ENCODE data around the gene VMAC. TPM values are rescaled to one million over a fixed set of nuclear protein-coding genes. Genes with fewer than 3 reads are reported as not detected.

VMAC gene, protein sequence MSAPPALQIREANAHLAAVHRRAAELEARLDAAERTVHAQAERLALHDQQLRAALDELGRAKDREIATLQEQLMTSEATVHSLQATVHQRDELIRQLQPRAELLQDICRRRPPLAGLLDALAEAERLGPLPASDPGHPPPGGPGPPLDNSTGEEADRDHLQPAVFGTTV
- 2.5 and 5.4 TPM in 2 replicates for total RNA-seq

DNA sequence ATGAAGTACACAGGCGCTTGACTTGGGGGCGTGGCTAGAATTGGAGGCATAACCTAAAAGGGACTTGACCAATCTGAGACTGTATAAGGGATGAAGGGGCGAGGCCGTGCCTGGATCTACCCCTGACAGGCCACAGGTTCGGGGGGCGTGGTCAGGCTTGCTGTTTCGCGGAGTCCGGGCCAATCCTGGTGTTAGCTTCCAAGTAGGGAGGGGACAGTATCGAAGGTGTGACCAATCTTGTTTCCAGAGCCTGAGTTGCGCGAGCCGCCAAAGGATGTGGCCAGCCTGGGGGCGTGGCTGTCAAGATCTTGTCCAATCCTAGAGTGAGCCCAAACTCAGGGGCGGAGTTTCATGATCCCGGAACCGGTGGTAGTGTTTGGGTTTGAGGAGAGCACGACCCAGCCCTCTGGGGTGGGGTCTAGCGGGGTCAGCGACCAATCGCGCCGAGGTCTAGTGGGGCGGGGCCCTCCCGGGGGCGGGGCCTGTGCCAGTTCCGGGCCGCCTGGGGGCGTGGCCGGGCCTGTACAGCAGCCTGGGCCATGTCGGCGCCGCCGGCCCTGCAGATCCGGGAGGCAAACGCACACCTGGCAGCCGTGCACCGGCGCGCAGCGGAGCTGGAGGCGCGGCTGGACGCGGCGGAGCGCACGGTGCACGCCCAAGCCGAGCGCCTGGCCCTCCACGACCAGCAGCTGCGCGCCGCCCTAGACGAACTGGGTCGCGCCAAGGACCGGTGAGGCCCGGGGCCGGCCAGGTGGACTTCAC lies at the start of gene VMAC:
Gene VMAC, plus strand, starts transcription at position 521 of the 762 bp plus-strand sequence. Its CDS starts 19 bp downstream, at position 540.

DNA sequence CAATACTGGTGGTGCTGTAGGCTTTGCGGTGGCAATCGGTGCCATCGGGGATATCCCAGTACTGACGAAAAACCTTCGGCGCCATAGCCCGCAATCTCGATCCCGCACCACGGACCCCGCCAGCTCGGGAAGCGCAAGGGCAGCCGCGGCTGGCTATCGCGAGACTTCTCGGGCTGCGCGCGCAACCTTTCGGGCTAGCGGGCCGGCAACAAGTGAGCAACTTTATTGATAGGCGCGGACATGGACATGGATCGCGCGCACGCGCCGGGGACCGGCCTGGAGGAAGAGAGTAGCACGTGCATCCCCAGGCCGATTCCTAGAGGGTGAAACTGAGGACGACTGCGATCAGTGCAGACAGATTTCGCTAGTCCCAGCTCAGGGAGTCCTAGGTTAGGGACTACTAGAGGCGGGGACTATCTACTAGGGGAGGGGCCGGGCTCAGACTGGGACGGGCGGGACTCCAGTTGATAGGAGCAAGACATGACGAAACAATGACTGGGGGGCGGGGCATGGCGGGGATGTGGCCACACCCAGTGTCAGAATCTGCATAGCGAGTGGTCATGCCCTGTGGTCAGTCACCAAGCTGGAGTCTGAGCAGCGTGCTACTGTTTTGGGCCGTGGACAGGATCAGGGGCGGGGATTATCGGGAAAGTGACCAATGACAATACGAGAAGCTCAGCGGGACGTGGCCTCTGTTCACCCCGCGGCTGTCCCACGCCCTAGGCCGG lies 884 bp upstream of the VMAC start, which contains the start of gene NDUFA11:
Gene NDUFA11, minus strand, starts transcription at position 167 of the 728 bp plus-strand sequence. Its CDS starts 82 bp downstream, at position 85.

DNA sequence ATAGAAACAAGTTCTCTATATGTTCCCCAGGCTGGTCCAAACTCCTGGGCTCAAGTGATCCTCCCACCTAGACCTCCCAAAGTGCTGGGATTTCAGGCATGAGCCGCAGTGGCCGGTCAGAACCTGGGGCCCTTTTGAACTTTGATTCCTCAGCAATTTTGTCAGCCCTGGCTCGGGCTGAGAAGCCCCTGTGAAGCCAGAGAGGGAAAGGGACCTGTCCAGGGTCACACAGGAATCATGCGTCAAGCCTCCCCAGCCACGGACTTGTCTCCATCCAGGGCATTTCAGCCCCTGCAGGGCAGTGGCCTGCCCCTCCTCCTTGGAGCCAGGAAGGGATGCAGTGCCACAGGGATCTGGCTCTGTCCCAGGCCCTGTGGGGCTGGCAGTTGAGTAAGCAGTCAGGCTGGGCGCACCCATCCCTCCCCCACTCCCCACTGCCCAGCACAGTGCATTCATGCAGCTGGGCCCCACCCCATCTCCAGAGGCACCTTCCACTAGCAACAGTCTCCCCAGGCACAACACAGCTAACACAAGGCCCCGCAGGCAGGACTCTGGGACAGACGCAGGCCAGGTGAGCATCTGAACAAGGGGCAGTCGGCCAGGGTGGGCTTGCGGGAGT lies 9.2 kb downstream of the VMAC start, which contains the start of gene CAPS:
Gene CAPS, plus strand, starts transcription at position 516 of the 619 bp plus-strand sequence. CDS start 153 bp downstream, outside the sequence.

Other genes with a start within 250 kb of the VMAC start
- 52.2 and 59.2 TPM in 2 replicates for gene MICOS13, start 224.4 kb upstream of the VMAC start, total RNA-seq
- gene HSD11B1L, start 223.8 kb upstream of the VMAC start, total RNA-seq = 5.0 and 16.0 TPM in 2 replicates
- 1,765 and 1,895 TPM in 2 replicates for gene RPL36, start 214.6 kb upstream of the VMAC start, total RNA-seq
- gene LONP1, start 184.7 kb upstream of the VMAC start, total RNA-seq = 100 and 119 TPM in 2 replicates
- gene CATSPERD, start 184.2 kb upstream of the VMAC start, total RNA-seq = not detected in 2 replicates
- gene PRR22, start 120.1 kb upstream of the VMAC start, total RNA-seq = 0.16 and 2.1 TPM in 2 replicates
- 25.5 and 37.9 TPM in 2 replicates for gene DUS3L, start 113.7 kb upstream of the VMAC start, total RNA-seq
- not detected in 2 replicates for gene NRTN, start 99.8 kb upstream of the VMAC start, total RNA-seq
- not detected in 2 replicates for gene FUT6, start 65.2 kb upstream of the VMAC start, total RNA-seq
- 0.31 TPM in 1 of 2 replicates, not detected in the other for gene FUT3, start 53.4 kb upstream of the VMAC start, total RNA-seq
- not detected in 2 replicates for gene FUT5, start 34.3 kb upstream of the VMAC start, total RNA-seq
- 274 and 382 TPM in 2 replicates for gene NDUFA11, start 1.1 kb upstream of the VMAC start, total RNA-seq
- gene CAPS, start 9.4 kb downstream of the VMAC start, total RNA-seq = 0.84 and 1.6 TPM in 2 replicates
- gene RANBP3, start 73.3 kb downstream of the VMAC start, total RNA-seq = 35.9 and 57.9 TPM in 2 replicates
- 13.0 and 16.7 TPM in 2 replicates for gene RFX2, start 205.6 kb downstream of the VMAC start, total RNA-seq
- not detected in 2 replicates for gene ACSBG2, start 230.8 kb downstream of the VMAC start, total RNA-seq